Measurements from ENCODE around the gene FAM163A.
A peak's percentile ranks its signal among the peaks of the same experiment; 100 is the strongest.
"Not testable (repeated sequence)": the region's sequence is repeated elsewhere in the genome, so short reads cannot be mapped to it uniquely, and the experiment has no call there.

The FAM163A gene

GRCh38 chr1:179742717-179743678 is at the start of gene FAM163A:
Gene FAM163A, plus strand, starts transcription at chr1:179743291. Its CDS starts 69,807 bp downstream, at chr1:179813098.
- peak; percentile 18 for DNase-seq (ENCODE audit: extremely low spot score)
- CTCF ChIA-PET, result no interaction called here

DNA sequence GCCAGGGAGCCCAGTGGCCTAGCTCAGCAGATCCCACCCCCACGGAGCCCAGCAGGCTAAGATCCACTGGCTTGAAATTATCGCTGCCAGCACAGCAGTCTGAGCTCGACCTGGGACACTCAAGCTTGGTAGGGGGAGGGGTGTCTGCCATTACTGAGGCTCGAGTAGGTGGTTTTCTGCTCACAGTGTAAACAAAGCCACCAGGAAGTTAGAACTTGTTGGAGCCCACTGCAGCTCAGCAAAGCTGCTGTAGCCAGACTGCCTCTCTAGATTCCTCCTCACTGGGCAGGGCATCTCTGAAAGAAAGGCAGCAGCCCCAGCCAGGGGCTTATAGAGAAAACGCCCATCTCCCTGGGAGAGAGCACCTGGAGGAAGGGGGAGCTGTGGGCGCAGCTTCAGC is 48.6 kb upstream of the FAM163A start:
- POLR2A ChIA-PET, result not testable (repeated sequence)
- CTCF ChIA-PET, result interaction anchor here (1.1 to 5.2 kb wide), 2 partner anchors 115 to 120 kb away, joined by 5 to 28 read pairs; no protein-coding TSS in a partner anchor

More at GRCh38 chr1:179742717-179743678, at the start of gene FAM163A:
- POLR2A ChIA-PET, result no interaction called here
- TF ChIP-seq, protein P1, sequence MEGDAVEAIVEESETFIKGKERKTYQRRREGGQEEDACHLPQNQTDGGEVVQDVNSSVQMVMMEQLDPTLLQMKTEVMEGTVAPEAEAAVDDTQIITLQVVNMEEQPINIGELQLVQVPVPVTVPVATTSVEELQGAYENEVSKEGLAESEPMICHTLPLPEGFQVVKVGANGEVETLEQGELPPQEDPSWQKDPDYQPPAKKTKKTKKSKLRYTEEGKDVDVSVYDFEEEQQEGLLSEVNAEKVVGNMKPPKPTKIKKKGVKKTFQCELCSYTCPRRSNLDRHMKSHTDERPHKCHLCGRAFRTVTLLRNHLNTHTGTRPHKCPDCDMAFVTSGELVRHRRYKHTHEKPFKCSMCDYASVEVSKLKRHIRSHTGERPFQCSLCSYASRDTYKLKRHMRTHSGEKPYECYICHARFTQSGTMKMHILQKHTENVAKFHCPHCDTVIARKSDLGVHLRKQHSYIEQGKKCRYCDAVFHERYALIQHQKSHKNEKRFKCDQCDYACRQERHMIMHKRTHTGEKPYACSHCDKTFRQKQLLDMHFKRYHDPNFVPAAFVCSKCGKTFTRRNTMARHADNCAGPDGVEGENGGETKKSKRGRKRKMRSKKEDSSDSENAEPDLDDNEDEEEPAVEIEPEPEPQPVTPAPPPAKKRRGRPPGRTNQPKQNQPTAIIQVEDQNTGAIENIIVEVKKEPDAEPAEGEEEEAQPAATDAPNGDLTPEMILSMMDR (IDR thresholded peaks at IDR 0.05; ENCODE audit: control extremely low read depth, extremely low read depth, low read depth, missing control alignments), result no peak

GRCh38 chr1:179702946-179703539 is 40.0 kb upstream of the FAM163A start:
- POLR2A ChIA-PET, result no interaction called here
- no peak for DNase-seq (ENCODE audit: extremely low spot score)
- CTCF ChIA-PET, result interaction anchor here (0.7 to 12.4 kb wide), 3 partner anchors 12 to 476 kb away, joined by 3 to 647 read pairs (median 7); no protein-coding TSS in a partner anchor
- TF ChIP-seq, protein P1 (IDR thresholded peaks at IDR 0.05; ENCODE audit: control extremely low read depth, extremely low read depth, low read depth, missing control alignments), result no peak

More for the DNA sequence above, 48.6 kb upstream of the FAM163A start:
- DNase-seq (ENCODE audit: extremely low spot score), result not testable (repeated sequence)

DNA sequence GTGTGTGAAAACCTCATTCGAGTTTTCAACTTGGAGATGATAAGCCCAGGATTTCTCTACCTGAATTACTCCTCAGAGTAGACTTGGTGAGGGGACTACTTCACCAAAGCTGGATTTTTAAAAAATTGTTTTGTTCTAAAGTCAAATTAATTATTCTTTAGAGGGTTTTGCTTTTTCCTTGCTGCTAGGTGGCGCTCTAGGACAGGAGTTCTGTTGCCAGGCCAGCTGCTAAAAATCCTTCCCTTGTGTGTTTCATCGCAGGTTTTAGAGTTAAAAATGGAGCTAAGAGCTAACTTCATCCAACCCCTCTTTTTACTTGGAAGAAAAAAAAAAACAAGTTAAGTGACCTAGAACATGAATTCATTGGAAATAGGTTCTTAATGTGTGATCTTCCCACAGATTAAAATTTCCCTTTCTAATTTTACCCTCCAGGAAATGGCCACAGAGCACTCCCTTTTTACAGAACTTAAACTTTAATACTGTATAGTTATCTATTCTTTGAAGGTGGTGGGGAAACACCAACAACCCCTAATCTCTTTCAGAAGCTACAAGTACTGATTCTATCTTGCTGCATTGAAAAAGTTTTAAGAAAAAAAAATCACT is 36.7 kb upstream of the FAM163A start:
- ChIA-PET POLR2A (interaction anchor here (1.1 kb wide), 1 partner anchor 103 kb away, joined by 5 read pairs; no protein-coding TSS in a partner anchor), CTCF (interaction anchor here (0.6 to 12.4 kb wide), 37 partner anchors 8 to 776 kb away, joined by 3 to 647 read pairs (median 4); no protein-coding TSS in a partner anchor)
- DNase-seq (ENCODE audit: extremely low spot score), result peak; percentile 51
- TF ChIP-seq, protein P1 (IDR thresholded peaks at IDR 0.05; ENCODE audit: control extremely low read depth, extremely low read depth, low read depth, missing control alignments), result peak; percentile 70

DNA sequence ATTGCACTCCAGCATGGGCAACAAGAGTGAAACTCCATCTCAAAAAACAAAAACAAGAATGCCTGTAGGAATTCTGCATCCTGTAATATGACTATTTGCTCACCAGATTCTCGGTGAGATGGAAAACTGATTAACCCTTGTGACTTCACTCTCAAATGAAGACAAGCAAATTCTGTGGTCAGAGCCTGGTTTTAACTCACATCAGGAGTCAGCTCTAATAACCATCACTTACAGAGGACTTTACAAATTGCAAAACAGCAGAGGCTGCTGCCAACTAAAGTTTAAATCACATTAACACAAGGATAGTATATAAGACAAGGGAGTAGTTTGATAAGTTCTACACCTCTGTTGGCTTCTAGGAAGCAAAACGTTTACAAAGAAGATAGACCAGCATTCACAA is 35.7 kb upstream of the FAM163A start:
- DNase-seq (ENCODE audit: extremely low spot score), result no peak
- TF ChIP-seq, protein P1 (IDR thresholded peaks at IDR 0.05; ENCODE audit: control extremely low read depth, extremely low read depth, low read depth, missing control alignments), result no peak
- CTCF ChIA-PET, result interaction anchor here (1.3 to 12.4 kb wide), 6 partner anchors 17 to 471 kb away, joined by 4 to 647 read pairs (median 10); no protein-coding TSS in a partner anchor
- POLR2A ChIA-PET, result no interaction called here

DNA sequence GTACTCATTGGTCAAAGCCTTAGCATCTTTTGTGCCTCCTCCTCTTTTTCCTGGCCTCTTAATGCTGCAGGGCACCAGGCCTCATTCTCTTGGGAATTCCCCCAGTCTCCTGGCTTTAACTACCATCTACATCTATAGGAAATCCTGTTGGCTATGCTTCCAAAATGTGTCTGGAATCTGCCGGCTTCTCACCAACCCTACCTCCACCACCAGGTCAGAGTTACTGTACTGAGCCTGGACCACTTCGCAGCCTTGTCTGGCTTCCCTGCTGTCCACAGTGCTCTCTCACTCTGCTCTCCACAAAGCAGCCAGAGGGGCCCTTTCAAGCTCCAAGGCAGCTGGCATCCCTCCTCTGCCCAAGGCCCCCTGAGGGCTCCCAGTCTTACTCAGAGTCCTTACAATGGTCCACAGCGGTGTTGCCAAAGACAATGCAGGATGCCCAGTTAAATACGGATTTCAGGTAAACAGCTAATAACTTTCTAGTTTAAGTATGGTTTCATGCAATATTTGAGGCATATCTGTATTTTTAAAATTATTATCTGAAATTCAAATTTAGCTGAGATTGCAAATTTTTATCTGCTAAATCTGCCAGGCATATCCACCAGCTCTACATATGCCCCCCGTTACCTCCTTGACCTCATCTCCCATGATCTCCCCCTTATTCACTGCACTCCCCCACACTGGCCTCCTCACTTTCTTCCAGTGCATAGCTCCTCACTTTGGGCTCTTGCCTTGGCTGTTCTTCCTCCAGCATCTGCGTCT is 34.5 kb upstream of the FAM163A start:
- no peak for DNase-seq (ENCODE audit: extremely low spot score)
- TF ChIP-seq, protein P1 (IDR thresholded peaks at IDR 0.05; ENCODE audit: control extremely low read depth, extremely low read depth, low read depth, missing control alignments), result no peak
- CTCF ChIA-PET, result interaction anchor here (1.8 to 12.4 kb wide), 5 partner anchors 8 to 470 kb away, joined by 6 to 647 read pairs (median 18); no protein-coding TSS in a partner anchor
- POLR2A ChIA-PET, result interaction anchor here (1.1 kb wide), 1 partner anchor 106 kb away, joined by 3 read pairs; no protein-coding TSS in a partner anchor
